ENCODE results near the gene FAM76A.

GRCh38 chr1:27759236-27759635 is 33.5 kb downstream of the FAM76A start:
- TF ChIP-seq, protein P1, sequence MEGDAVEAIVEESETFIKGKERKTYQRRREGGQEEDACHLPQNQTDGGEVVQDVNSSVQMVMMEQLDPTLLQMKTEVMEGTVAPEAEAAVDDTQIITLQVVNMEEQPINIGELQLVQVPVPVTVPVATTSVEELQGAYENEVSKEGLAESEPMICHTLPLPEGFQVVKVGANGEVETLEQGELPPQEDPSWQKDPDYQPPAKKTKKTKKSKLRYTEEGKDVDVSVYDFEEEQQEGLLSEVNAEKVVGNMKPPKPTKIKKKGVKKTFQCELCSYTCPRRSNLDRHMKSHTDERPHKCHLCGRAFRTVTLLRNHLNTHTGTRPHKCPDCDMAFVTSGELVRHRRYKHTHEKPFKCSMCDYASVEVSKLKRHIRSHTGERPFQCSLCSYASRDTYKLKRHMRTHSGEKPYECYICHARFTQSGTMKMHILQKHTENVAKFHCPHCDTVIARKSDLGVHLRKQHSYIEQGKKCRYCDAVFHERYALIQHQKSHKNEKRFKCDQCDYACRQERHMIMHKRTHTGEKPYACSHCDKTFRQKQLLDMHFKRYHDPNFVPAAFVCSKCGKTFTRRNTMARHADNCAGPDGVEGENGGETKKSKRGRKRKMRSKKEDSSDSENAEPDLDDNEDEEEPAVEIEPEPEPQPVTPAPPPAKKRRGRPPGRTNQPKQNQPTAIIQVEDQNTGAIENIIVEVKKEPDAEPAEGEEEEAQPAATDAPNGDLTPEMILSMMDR (conservative IDR thresholded peaks at IDR 0.05 in 1 of 2, IDR thresholded peaks at IDR 0.05 in 1 of 2; ENCODE audit: low read depth in 1 of 2, low read length in 2 of 2): no peak
- TF ChIP-seq EZH2 (IDR thresholded peaks at IDR 0.05; ENCODE audit: low read length, missing control alignments): no peak
